ENCODE data around the gene BHMT. TPM values are rescaled to one million over a fixed set of nuclear protein-coding genes. Genes with fewer than 3 reads are reported as not detected.
A peak's percentile ranks its signal among the peaks of the same experiment; 100 is the strongest.
"Not testable (repeated sequence)": the region's sequence is repeated elsewhere in the genome, so short reads cannot be mapped to it uniquely, and the experiment has no call there.

BHMT gene
- total and polyA plus RNA-seq, 9 donors: 0.09 to 0.60 (median 0.21) TPM; not detected in 1

DNA sequence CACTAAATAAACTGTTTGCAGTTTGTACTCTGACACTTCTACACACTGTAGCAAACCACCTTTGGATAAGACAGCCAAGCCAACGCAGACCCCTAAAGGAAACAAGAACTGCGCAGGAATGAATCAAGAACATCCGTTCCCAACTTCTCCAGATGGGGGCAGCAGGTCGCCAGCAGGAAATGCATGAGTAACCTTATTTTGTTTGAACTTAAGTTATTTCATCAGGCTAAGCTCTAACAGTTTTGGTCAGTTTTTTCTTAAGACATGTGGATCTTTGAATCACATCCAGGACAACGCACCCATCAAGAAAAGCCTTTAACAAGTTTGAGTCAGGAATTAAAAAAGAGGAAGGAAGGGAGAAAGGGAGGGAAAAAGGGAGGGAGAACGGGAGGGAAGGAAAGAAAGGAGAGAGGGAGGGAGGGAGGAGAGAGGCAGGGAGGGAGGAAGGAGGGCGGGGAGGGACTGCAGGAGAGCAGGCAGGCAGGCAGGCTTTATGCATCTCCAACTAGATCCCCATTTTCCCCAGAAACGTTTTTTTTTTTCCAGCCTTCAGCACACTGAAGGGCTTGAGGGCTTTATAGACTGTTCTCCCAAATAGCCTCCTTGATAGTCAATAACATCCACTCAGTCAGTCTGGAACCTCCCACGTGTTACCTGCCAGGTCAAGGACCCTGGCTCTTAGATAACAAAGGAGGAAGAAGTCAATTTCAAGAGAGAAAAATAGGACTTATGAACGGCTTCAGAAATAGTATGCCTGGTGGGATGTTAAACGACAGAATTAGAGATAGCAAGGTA is 22.2 kb downstream of the BHMT start:
- 0% methylated on average over 1 of the region's 11 CpGs for whole genome bisulfite sequencing (ENCODE audit: insufficient coverage)
- Histone ChIP-seq H3K4me1 (ENCODE audit: control insufficient read depth, insufficient read depth, low read length) (peaks cover 6% of the 10 kb centered on the region), H3K36me3 (ENCODE audit: control insufficient read depth, insufficient read depth, low read length) (no peaks in the 10 kb centered on the region), H3K27ac (ENCODE audit: low read length) (peak overlapping the region; percentile 48), H3K27me3 (ENCODE audit: control insufficient read depth, insufficient read depth, low read length) (no peaks in the 10 kb centered on the region), H3K4me3 (ENCODE audit: low read length) (peak overlapping the region; percentile 29), H3K9me3 (replicated peaks; ENCODE audit: control insufficient read depth, low read depth, low read length) (no peaks in the 10 kb centered on the region)
- peak; percentile 87 for DNase-seq

DNA sequence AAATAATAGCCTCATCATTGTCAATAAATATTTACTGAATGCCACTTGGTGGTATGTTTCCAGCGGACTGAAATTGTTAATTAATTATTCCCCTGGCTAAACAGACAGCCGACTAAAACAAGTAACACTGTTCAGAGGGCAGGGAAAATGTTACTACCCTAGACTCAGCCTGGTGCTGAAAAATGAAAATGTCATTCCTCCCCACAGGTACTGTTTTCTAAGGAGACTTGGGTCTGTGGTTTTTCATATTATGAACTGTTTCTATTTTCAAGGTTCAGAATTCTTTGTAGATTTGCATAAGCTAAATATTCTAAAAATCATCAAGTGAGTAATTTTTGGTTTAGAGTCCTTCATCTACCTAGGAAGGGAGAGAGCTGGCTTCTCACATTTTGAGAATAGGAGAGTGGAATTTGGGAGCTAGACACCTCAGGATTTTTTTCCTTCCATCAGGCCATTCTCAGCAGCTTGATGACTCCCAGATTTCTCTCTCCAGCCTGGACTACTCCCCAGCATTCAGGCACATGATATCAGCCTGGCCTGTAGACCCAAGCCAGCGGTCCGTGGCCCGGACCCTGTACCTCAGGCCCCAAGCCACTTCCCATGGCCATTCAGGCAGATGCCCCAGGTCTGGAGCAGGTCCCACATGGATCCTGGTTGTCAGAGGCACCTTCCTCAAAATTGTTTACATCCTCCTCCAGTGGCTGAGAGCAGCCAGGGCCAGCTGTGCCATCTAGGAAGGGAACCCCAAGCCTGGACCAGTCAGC is 24.4 kb downstream of the BHMT start:
- Histone ChIP-seq H3K4me1 (ENCODE audit: control insufficient read depth, insufficient read depth, low read length) (peaks cover 6% of the 10 kb centered on the region), H3K27ac (ENCODE audit: low read length) (no peak overlapping the region), H3K4me3 (ENCODE audit: low read length) (no peak overlapping the region), H3K27me3 (ENCODE audit: control insufficient read depth, insufficient read depth, low read length) (no peaks in the 10 kb centered on the region), H3K9me3 (replicated peaks; ENCODE audit: control insufficient read depth, low read depth, low read length) (peaks cover 4% of the 10 kb centered on the region), H3K36me3 (ENCODE audit: control insufficient read depth, insufficient read depth, low read length) (no peaks in the 10 kb centered on the region)
- DNase-seq: no peak
- WGBS (ENCODE audit: insufficient coverage): 95% methylated on average over 3 of the region's 5 CpGs

DNA sequence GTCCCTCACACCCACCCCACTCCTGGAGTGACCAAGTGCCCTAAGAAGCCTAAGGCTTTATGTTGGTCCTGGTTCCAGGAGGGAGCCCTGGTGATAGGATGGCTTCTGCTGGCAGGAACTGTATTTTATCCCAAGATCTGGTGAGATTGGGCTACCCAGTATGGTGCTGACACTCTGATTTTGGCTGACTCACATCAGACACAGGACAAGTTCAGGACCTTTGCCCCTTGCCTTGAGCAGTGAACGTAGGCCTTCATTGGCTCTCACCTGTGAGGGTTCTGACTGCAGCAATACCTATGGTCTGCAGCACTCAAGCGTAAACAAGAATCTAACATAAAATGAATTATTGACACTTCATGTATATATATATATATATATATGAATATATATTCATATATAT is 25.0 kb downstream of the BHMT start:
- no peak overlapping the region for H3K4me3 ChIP-seq (ENCODE audit: low read length)
- no peak overlapping the region for H3K27ac ChIP-seq (ENCODE audit: low read length)
- peaks cover 6% of the 10 kb centered on the region for H3K4me1 ChIP-seq (ENCODE audit: control insufficient read depth, insufficient read depth, low read length)
- peaks cover 4% of the 10 kb centered on the region for H3K9me3 ChIP-seq (replicated peaks; ENCODE audit: control insufficient read depth, low read depth, low read length)
- DNase-seq: no peak
- WGBS (ENCODE audit: insufficient coverage): no CpG with 5 or more reads among the region's 2 CpGs
- no peaks in the 10 kb centered on the region for H3K27me3 ChIP-seq (ENCODE audit: control insufficient read depth, insufficient read depth, low read length)
- no peaks in the 10 kb centered on the region for H3K36me3 ChIP-seq (ENCODE audit: control insufficient read depth, insufficient read depth, low read length)

DNA sequence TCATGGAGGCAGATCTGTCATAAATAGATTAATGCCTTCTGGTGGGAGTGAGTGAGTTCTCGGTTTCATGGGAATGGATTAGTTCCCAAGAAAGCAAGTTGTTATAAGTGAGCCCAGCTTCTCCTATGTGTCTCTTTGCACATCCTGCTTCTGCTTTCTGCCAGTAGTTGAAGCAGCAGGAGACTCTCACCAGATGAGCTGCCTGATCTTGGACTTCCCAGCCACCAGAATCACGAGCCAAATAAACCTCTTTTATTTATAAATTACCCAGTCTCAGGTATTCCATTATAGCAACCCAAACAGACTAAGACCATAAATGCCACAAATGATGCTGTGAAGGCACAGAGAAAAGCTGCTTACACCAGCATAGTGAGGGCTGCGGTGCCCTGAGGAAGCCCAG is 28.9 kb downstream of the BHMT start:
- Histone ChIP-seq H3K36me3 (ENCODE audit: control insufficient read depth, insufficient read depth, low read length) (no peaks in the 10 kb centered on the region), H3K27me3 (ENCODE audit: control insufficient read depth, insufficient read depth, low read length) (no peaks in the 10 kb centered on the region), H3K9me3 (replicated peaks; ENCODE audit: control insufficient read depth, low read depth, low read length) (peaks cover 4% of the 10 kb centered on the region), H3K4me3 (ENCODE audit: low read length) (no peak overlapping the region), H3K4me1 (ENCODE audit: control insufficient read depth, insufficient read depth, low read length) (no peaks in the 10 kb centered on the region), H3K27ac (ENCODE audit: low read length) (no peak overlapping the region)
- WGBS (ENCODE audit: insufficient coverage): 100% methylated on average over 1 of the region's 3 CpGs
- DNase-seq: no peak

DNA sequence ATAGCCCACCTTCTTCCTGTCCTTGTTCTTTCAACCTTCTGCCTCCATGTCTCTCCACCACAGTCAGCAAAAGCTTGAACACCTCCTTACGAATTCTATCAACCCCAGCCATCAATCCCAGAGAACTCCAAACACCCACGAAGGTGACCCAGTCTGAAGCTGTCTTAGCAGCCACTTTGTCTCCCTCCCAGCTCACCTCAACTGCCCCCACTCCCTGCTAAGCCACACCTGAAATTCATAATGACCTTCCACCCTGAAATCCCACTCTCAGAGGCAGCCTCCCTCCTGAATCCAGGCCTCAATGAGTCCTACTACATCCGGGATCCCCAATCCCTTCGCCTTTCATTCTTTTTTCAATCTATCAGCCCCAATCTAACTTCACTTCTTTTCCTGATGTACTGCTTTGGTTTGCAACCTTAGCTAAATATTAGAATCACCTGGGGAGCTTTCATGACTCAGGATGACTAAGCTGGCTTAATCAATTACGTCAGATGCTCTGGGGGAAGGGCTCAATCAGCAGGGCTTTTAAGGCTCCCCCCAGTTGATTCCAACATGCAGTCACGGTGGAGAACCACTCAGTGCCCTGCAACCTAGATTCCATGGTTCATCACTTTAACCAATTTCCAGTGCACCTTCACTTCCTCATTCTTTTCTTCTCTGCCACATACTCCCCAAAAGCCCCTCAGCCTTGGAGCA is 32.2 kb downstream of the BHMT start:
- no peaks in the 10 kb centered on the region for H3K36me3 ChIP-seq (ENCODE audit: control insufficient read depth, insufficient read depth, low read length)
- WGBS (ENCODE audit: insufficient coverage): 71% methylated on average over 6 of the region's 6 CpGs
- no peaks in the 10 kb centered on the region for H3K4me1 ChIP-seq (ENCODE audit: control insufficient read depth, insufficient read depth, low read length)
- peaks cover 4% of the 10 kb centered on the region for H3K9me3 ChIP-seq (replicated peaks; ENCODE audit: control insufficient read depth, low read depth, low read length)
- no peak for DNase-seq
- no peaks in the 10 kb centered on the region for H3K27me3 ChIP-seq (ENCODE audit: control insufficient read depth, insufficient read depth, low read length)
- no peak overlapping the region for H3K27ac ChIP-seq (ENCODE audit: low read length)
- H3K4me3 ChIP-seq (ENCODE audit: low read length): no peak overlapping the region

DNA sequence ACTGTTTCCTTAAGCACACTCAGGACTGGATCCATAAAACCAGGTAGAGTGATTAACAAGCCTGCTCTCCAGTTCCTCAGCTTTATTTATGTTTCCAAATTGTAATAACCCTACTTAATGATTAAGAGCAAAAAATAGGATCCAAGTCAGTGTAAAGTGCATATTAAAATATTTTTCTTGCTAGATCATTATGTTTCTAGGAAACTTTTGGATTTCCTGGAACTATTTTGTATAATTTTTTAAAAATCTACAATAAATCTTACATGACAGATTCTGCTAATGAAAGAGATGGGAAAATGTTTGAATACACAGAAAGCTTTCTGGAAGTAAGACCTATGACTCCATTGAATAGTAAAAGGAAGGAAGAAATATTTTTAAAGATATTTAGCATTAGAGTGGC is 35.5 kb downstream of the BHMT start:
- peak overlapping the region; percentile 29 for H3K27ac ChIP-seq (ENCODE audit: low read length)
- peak; percentile 22 for DNase-seq
- no peaks in the 10 kb centered on the region for H3K9me3 ChIP-seq (replicated peaks; ENCODE audit: control insufficient read depth, low read depth, low read length)

DNA sequence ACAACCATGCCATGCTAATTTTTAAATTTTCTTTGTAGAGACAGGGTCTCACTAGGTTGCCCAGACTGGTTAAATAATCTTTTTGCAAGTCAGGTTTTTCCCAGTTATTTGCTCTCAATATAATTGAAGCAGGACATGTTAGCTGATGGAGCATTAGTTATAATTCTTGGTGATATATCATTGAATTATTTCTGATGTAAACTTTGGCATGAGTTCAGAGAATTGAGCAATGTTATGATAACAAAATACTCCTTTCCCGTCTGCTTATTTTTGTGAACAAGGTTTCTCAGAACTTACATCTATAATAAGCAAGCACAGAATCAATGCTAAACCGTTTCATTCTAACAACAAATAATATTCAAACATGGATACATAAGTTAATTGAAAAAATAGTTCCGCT is 37.8 kb downstream of the BHMT start:
- Histone ChIP-seq H3K9me3 (replicated peaks; ENCODE audit: control insufficient read depth, low read depth, low read length) (no peaks in the 10 kb centered on the region), H3K27ac (ENCODE audit: low read length) (no peak overlapping the region), H3K4me1 (ENCODE audit: control insufficient read depth, insufficient read depth, low read length) (no peaks in the 10 kb centered on the region), H3K27me3 (ENCODE audit: control insufficient read depth, insufficient read depth, low read length) (no peaks in the 10 kb centered on the region), H3K36me3 (ENCODE audit: control insufficient read depth, insufficient read depth, low read length) (no peaks in the 10 kb centered on the region), H3K4me3 (ENCODE audit: low read length) (no peak overlapping the region)
- no CpG with 5 or more reads among the region's 3 CpGs for WGBS (ENCODE audit: insufficient coverage)
- no peak for DNase-seq

More for the DNA sequence above, 35.5 kb downstream of the BHMT start:
- no peaks in the 10 kb centered on the region for H3K36me3 ChIP-seq (ENCODE audit: control insufficient read depth, insufficient read depth, low read length)
- H3K27me3 ChIP-seq (ENCODE audit: control insufficient read depth, insufficient read depth, low read length): no peaks in the 10 kb centered on the region
- H3K4me1 ChIP-seq (ENCODE audit: control insufficient read depth, insufficient read depth, low read length): no peaks in the 10 kb centered on the region
- H3K4me3 ChIP-seq (ENCODE audit: low read length): no peak overlapping the region

DNA sequence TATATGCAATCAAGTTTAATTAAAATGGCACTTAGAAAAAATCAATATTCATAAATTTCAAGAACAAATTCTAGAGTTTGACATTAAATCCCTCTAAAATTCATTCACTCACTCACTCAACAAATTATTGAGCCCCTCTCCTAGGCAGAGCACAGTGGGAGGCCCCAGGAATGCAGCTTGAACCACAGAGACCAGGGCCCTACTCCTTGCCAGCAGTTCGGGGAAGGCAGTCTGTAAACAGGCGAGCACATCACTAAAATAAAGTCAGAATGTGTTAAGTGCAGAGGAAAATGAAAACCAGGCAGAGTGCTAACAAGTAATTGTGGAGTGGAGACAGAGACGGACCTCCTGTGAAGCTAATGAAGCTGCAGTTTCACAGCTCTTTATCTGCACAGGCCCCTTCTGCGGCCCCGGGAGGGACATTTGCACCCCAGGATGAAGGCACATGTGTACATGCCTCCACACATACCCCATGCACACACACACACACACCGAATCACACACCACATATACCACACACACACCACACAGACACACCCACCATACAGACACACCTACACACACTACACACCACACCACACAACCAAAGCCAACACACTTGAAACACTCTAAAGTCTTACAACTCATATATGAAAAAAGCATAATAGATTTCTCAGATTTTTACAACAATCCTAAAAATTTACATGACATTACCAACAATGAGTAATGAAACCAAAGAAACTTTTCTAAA is 40.5 kb downstream of the BHMT start:
- Histone ChIP-seq H3K27me3 (ENCODE audit: control insufficient read depth, insufficient read depth, low read length) (no peaks in the 10 kb centered on the region), H3K4me3 (ENCODE audit: low read length) (no peak overlapping the region), H3K27ac (ENCODE audit: low read length) (no peak overlapping the region), H3K9me3 (replicated peaks; ENCODE audit: control insufficient read depth, low read depth, low read length) (no peaks in the 10 kb centered on the region), H3K4me1 (ENCODE audit: control insufficient read depth, insufficient read depth, low read length) (no peaks in the 10 kb centered on the region), H3K36me3 (ENCODE audit: control insufficient read depth, insufficient read depth, low read length) (no peaks in the 10 kb centered on the region)
- 59% methylated on average over 6 of the region's 6 CpGs for WGBS (ENCODE audit: insufficient coverage)
- no peak for DNase-seq

DNA sequence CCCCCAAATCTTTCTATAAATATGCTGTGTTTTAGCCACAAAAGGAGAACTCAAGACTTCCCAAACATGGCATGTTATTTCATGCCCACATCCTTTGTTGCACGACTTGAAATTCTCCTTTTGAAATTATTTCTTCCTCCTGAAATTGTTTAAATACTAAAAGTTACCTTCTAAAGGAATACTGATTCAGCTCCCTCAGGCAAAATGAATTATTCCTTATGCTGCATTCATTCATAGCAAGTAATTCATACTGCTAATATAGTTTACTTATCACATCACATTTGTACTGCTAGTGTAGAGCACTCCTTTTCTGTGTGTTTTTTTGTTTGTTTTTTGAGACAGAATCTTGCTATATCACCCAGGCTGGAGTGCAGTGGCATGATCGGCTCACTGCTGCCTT is 45.7 kb downstream of the BHMT start:
- H3K27ac ChIP-seq (ENCODE audit: low read length): no peak overlapping the region
- H3K4me1 ChIP-seq (ENCODE audit: control insufficient read depth, insufficient read depth, low read length): no peaks in the 10 kb centered on the region
- no peaks in the 10 kb centered on the region for H3K27me3 ChIP-seq (ENCODE audit: control insufficient read depth, insufficient read depth, low read length)
- no peaks in the 10 kb centered on the region for H3K9me3 ChIP-seq (replicated peaks; ENCODE audit: control insufficient read depth, low read depth, low read length)
- no peak overlapping the region for H3K4me3 ChIP-seq (ENCODE audit: low read length)
- DNase-seq: no peak
- H3K36me3 ChIP-seq (ENCODE audit: control insufficient read depth, insufficient read depth, low read length): no peaks in the 10 kb centered on the region
- 100% methylated on average over 1 of the region's 2 CpGs for WGBS (ENCODE audit: insufficient coverage)

DNA sequence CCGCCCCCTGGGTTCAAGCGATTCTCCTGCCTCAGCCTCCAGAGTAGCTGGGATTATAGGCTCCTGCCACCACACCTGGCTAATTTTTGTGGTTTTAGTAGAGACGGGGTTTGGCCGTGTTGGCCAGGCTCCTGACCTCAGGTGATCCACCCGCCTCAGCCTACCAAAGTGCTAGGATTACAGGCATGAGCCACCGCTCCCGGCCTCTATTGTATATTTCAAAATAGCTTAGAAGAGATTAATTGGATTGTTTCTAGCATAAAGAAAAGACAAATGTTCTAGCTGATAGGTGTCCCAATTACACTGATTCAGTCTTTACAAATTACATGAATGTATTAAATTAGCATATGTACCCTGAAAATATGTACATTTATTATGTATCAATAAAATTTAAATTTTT is 50.0 kb downstream of the BHMT start:
- WGBS (ENCODE audit: insufficient coverage): 83% methylated on average over 3 of the region's 7 CpGs
- not testable (repeated sequence) for H3K27ac ChIP-seq (ENCODE audit: low read length); H3K4me3 ChIP-seq (ENCODE audit: low read length); DNase-seq; H3K4me1 ChIP-seq (ENCODE audit: control insufficient read depth, insufficient read depth, low read length); H3K36me3 ChIP-seq (ENCODE audit: control insufficient read depth, insufficient read depth, low read length); H3K9me3 ChIP-seq (replicated peaks; ENCODE audit: control insufficient read depth, low read depth, low read length); H3K27me3 ChIP-seq (ENCODE audit: control insufficient read depth, insufficient read depth, low read length)
